ENCODE results near the gene SEMA6D. TPM values are rescaled to one million over a fixed set of nuclear protein-coding genes. Genes with fewer than 3 reads are reported as not detected.

SEMA6D gene
- polyA plus RNA-seq, 1 donor from 2014 or later: 108 TPM

- H3K36me3 ChIP-seq (ENCODE audit: insufficient read depth, low read length): peaks cover 43% of the 10 kb centered on the region
- H3K4me3 ChIP-seq (ENCODE audit: low read length): no peak overlapping the region
- no peak for TF ChIP-seq EP300 (conservative IDR thresholded peaks at IDR 0.05; ENCODE audit: poor library complexity, severe bottlenecking)
- no peak for TF ChIP-seq RAD21 (conservative IDR thresholded peaks at IDR 0.05)
- TF ChIP-seq REST (IDR thresholded peaks at IDR 0.05; ENCODE audit: borderline replicate concordance): no peak
- TF ChIP-seq POLR2AphosphoS5 (IDR thresholded peaks at IDR 0.05): no peak
- no peaks in the 10 kb centered on the region for H3K79me2 ChIP-seq (replicated peaks; ENCODE audit: insufficient read depth, low read length)
- H3K27me3 ChIP-seq (ENCODE audit: insufficient read depth, low read depth, low read length): no peaks in the 10 kb centered on the region
- H3F3A ChIP-seq (ENCODE audit: insufficient read depth, low read length, poor library complexity, severe bottlenecking): peaks cover 3% of the 10 kb centered on the region
- H3K4me2 ChIP-seq (ENCODE audit: low read length): no peak overlapping the region
- no peak overlapping the region for H2AFZ ChIP-seq (ENCODE audit: low read depth, low read length)
- H3K9me3 ChIP-seq (ENCODE audit: low read length): no peaks in the 10 kb centered on the region
- no peak overlapping the region for H3K9ac ChIP-seq (ENCODE audit: low read length)
- no peak overlapping the region for H3K27ac ChIP-seq (ENCODE audit: low read length)
- H3K9me2 ChIP-seq (ENCODE audit: insufficient read depth, low read length): no peaks in the 10 kb centered on the region
- H4K20me1 ChIP-seq (ENCODE audit: insufficient read depth): no peaks in the 10 kb centered on the region
These were observed 51.9 kb downstream of the SEMA6D start for GRCh38 chr15:47769166-47769565.

- Histone ChIP-seq H2AFZ (ENCODE audit: low read depth, low read length) (no peak overlapping the region), H3K9ac (ENCODE audit: low read length) (no peak overlapping the region), H4K20me1 (ENCODE audit: insufficient read depth) (no peaks in the 10 kb centered on the region), H3K9me3 (ENCODE audit: low read length) (no peaks in the 10 kb centered on the region), H3F3A (ENCODE audit: insufficient read depth, low read length, poor library complexity, severe bottlenecking) (peaks cover 3% of the 10 kb centered on the region), H3K4me2 (ENCODE audit: low read length) (no peak overlapping the region), H3K4me3 (ENCODE audit: low read length) (no peak overlapping the region), H3K27me3 (ENCODE audit: insufficient read depth, low read depth, low read length) (no peaks in the 10 kb centered on the region), H3K27ac (ENCODE audit: low read length) (no peak overlapping the region), H3K79me2 (replicated peaks; ENCODE audit: insufficient read depth, low read length) (no peaks in the 10 kb centered on the region), H3K9me2 (ENCODE audit: insufficient read depth, low read length) (no peaks in the 10 kb centered on the region), H3K36me3 (ENCODE audit: insufficient read depth, low read length) (peaks cover 26% of the 10 kb centered on the region)
- TF ChIP-seq TAF1 (IDR thresholded peaks at IDR 0.05; ENCODE audit: low read depth) (no peak), MXI1 (conservative IDR thresholded peaks at IDR 0.05; ENCODE audit: poor library complexity, severe bottlenecking) (no peak), RAD21 (conservative IDR thresholded peaks at IDR 0.05) (no peak), SMC3 (conservative IDR thresholded peaks at IDR 0.05; ENCODE audit: poor library complexity) (no peak), POLR2AphosphoS5 (IDR thresholded peaks at IDR 0.05) (no peak)
These were observed 55.8 kb downstream of the SEMA6D start for GRCh38 chr15:47773143-47773542.

GRCh38 chr15:47778263-47778770 is 61.0 kb downstream of the SEMA6D start:
- no peak for TF ChIP-seq TAF1 (IDR thresholded peaks at IDR 0.05; ENCODE audit: low read depth)
- H3K27me3 ChIP-seq (ENCODE audit: insufficient read depth, low read depth, low read length): no peaks in the 10 kb centered on the region
- H2AFZ ChIP-seq (ENCODE audit: low read depth, low read length): no peak overlapping the region
- no peaks in the 10 kb centered on the region for H3K9me3 ChIP-seq (ENCODE audit: low read length)
- peaks cover 10% of the 10 kb centered on the region for H3K36me3 ChIP-seq (ENCODE audit: insufficient read depth, low read length)
- no peak overlapping the region for H3K9ac ChIP-seq (ENCODE audit: low read length)
- no peaks in the 10 kb centered on the region for H3F3A ChIP-seq (ENCODE audit: insufficient read depth, low read length, poor library complexity, severe bottlenecking)
- H3K79me2 ChIP-seq (replicated peaks; ENCODE audit: insufficient read depth, low read length): no peaks in the 10 kb centered on the region
- H4K20me1 ChIP-seq (ENCODE audit: insufficient read depth): no peaks in the 10 kb centered on the region
- H3K9me2 ChIP-seq (ENCODE audit: insufficient read depth, low read length): no peaks in the 10 kb centered on the region
- H3K4me3 ChIP-seq (ENCODE audit: low read length): no peak overlapping the region
- no peak overlapping the region for H3K27ac ChIP-seq (ENCODE audit: low read length)
- no peak overlapping the region for H3K4me2 ChIP-seq (ENCODE audit: low read length)
